LNCaP clone FGC (cell line): Measurements from ENCODE around the gene ZNF101.
"Not testable (repeated sequence)": the region's sequence is repeated elsewhere in the genome, so short reads cannot be mapped to it uniquely, and the experiment has no call there.

Experiments used
- DNase-seq: peaks from one replicate; pipeline ENCODE4 v3.0.0-alpha.2; 2011; ENCODE audit warnings: low read depth
- H3K4me3 ChIP-seq: 2 replicates; pipeline ENCODE4 v1.5.1; 2011; ENCODE audit warnings: mild to moderate bottlenecking, low read depth, low read length, control low read depth
- TF ChIP-seq, protein P1 (sequence below): IDR thresholded peaks from 2 replicates; pipeline ENCODE4 v1.5.1; 2012; ENCODE audit warnings: mild to moderate bottlenecking; ENCODE audit not compliant: control insufficient read depth, insufficient read depth; ENCODE audit errors: extremely low read depth

The ZNF101 gene

DNA sequence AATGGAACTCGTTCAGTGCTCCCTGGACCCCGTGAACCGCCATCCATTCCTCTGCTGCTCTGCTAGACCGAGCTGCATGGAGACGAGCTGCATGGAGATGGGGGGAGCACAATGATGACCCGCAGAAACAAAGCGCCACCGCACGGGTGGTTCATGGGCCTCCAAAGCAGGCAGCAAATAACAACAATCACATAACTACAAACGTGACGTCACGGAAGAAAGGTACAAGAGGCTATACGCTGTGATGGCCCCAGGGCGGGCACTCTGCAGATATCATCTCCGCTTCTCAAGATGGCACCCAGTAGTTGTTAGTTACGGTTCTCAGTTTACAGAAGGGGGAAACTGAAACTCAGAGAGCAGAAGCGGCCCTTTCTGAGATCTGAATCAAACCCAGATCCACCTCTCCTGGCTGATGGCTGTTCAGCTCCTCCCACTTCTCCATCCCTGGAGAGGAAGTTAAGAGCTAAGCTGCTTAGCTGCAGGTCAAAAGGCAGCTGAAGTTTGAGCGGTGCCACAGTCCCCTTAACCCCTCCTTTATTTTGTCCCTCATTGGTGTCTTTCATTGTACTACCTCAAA lies 6.9 kb upstream of the ZNF101 start:
- no peak for DNase-seq
- TF ChIP-seq, protein P1, sequence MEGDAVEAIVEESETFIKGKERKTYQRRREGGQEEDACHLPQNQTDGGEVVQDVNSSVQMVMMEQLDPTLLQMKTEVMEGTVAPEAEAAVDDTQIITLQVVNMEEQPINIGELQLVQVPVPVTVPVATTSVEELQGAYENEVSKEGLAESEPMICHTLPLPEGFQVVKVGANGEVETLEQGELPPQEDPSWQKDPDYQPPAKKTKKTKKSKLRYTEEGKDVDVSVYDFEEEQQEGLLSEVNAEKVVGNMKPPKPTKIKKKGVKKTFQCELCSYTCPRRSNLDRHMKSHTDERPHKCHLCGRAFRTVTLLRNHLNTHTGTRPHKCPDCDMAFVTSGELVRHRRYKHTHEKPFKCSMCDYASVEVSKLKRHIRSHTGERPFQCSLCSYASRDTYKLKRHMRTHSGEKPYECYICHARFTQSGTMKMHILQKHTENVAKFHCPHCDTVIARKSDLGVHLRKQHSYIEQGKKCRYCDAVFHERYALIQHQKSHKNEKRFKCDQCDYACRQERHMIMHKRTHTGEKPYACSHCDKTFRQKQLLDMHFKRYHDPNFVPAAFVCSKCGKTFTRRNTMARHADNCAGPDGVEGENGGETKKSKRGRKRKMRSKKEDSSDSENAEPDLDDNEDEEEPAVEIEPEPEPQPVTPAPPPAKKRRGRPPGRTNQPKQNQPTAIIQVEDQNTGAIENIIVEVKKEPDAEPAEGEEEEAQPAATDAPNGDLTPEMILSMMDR, result no peak
- peak overlapping the region; percentile 98 for H3K4me3 ChIP-seq

DNA sequence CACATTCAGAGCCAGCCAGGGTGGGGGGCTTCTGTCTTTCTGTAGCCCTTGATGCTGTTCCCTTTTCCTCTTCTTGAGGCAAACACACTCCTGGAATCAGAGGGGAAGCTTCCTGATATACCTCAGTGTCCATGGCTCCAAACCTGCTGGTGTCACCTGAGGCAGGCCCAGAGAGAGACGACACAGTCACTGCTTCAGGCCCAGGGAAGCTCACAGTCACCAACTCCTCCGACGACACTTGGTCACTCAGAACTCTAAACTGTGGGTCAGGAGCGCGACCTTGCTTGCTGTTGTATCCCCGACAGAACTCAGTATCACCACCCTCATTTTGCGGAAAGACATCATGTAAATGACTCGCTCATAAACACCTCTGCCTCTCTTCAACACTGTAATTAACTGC lies 6.3 kb upstream of the ZNF101 start:
- DNase-seq, result no peak
- peak overlapping the region; percentile 98 for H3K4me3 ChIP-seq
- TF ChIP-seq, protein P1, result no peak

DNA sequence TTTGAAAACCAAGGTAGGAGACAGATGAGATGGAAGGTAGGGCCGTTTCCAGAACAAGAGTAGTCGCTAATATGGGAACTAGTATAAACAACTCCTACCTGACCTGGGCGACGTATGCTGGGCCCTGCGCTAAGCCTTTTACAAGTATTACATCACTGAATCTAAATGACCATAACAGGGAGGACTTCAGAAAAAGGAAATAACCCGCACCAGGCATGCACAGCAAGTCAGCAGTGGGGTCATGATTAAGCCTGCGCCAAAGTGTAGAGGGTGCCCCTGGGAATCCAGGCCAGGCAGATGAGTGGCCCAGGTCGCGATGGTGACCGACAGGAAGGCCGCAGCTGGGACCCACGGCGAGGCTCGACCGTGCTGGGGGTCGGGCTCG lies 5.8 kb upstream of the ZNF101 start:
- H3K4me3 ChIP-seq, result peak overlapping the region; percentile 98
- TF ChIP-seq, protein P1, result no peak
- DNase-seq, result no peak

DNA sequence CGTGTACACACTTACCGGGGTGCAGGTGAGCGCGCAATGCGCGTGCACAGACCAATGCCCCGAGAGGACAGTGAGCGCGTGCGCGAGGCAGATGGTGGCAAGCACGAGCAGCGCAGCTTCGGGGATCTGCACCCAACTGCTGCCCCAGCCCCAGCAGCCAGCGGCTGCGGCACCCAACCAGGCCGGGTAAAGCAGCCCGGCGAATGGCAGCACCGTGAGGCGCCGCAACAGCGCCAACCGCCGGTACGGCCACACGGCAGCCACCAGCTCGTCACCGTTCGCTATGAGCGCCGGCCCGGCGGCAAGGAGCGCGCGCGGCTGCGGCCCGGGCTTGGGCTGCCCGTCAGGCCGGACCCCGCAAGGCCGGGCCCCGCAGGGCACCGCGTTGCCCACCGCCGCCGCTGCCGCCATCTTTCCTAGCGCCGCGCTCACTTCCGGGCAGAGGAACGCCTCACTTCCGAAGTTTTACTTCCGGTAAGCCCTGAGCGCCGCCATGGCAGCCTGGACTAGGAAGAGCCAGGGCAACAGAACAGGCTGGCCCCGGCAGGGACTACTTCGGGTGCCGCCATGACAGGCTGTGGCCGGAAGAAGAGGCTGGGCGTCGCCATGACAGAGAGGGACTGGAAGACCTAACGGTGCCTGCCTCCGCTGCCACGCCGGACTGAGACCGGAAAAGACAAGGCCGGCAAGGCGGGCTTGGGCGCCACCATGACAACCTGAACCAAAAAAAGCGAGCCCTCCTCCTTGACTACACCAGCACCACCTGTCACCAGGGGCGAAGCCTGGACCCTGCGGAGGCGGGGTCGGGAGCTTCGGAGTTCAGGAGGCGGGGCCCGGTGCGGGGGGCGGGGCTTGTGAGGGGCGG lies 5.2 kb upstream of the ZNF101 start, which contains the start of gene ATP13A1:
TSS of gene ATP13A1 (minus strand) at position 421 of the 865 bp plus-strand sequence. CDS start at position 411, 10 bp downstream.
- TF ChIP-seq, protein P1, result 0 out of 2 replicates have a peak, but pooled peaks have one; percentile 13
- H3K4me3 ChIP-seq, result peak within 1 kb of the TSS; percentile 98
- peak; percentile 98 for DNase-seq

DNA sequence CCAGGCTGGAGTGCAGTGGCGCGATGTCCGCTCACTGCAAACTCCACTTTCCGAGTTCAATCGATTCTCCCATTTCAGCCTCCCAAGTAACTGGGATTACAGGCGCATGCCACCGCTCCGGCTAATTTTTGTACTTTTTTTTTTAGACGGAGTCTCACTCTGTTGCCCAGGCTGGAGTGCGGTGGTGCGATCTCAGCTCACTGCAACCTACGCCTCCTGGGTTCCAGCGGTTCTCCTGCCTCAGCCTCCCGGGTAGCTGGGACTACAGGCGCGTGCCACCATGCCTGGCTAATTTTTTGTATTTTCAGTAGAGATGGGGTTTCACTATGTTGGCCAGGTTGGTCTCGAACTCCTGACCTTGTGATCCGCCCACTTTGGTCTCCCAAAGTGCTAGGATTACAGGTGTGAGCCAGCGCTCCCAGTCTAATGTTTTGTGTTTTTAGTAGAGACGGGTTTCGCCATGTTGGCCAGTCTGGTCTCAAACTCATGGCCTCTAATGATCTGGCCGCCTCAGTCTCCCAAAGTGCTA lies 3.2 kb upstream of the ZNF101 start:
- H3K4me3 ChIP-seq, DNase-seq: not testable (repeated sequence)

DNA sequence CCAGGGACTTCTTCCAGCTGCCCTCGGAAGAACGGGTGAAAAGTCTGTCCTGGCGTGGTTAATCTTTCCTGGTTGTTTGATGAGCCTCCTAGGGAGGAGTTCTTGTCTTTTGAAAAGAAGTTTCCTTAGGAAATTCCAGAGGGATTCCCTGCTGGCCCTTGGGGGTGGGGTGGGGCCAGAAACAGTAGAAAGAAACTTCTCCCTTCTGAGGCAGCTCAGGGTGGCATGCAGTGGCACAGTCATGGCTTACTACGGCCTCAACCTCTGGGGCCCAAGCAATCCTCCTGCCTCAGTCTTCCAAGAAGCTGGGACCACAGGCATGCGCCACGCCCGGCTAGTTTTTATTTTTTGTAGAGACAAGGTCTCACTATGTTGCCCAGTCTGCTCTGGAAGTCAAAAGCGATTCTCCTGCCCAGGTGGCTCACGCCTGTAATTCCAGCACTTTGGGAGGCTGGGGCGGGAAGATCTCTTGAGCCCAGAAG lies 1.5 kb downstream of the ZNF101 start:
- TF ChIP-seq, protein P1, result no peak
- peak overlapping the region; percentile 93 for H3K4me3 ChIP-seq
- no peak for DNase-seq

DNA sequence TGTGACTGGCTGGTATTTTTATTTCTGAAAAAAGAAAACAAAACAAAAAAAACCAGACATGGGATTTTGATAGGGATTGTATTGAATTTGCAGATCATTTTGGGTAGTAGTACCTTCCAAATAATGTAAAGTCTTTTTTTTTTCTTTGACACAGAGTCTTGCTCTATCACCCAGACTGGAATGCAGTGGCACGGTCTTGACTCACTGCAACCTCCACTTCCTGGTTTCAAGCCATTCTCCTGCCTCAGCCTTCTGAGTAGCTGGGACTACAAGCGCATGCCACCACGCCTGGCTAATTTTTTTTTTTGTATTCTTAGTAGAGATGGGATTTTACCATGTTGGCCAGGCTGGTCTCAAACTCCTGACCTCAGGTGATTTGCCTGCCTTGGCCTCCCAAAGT lies 4.2 kb downstream of the ZNF101 start:
- H3K4me3 ChIP-seq, result no peak overlapping the region
- TF ChIP-seq, protein P1, result no peak
- DNase-seq, result no peak
